ENCODE measurements around the gene ADAMTS1. TPM values are rescaled to one million over a fixed set of nuclear protein-coding genes. Genes with fewer than 3 reads are reported as not detected.
A peak's percentile ranks its signal among the peaks of the same experiment; 100 is the strongest.

The ADAMTS1 gene
- total and polyA plus RNA-seq, 2 donors (not counting 3 experiments of a cell fraction or from before 2014, with no cell fraction given): 15.4 to 16.3 TPM

DNA sequence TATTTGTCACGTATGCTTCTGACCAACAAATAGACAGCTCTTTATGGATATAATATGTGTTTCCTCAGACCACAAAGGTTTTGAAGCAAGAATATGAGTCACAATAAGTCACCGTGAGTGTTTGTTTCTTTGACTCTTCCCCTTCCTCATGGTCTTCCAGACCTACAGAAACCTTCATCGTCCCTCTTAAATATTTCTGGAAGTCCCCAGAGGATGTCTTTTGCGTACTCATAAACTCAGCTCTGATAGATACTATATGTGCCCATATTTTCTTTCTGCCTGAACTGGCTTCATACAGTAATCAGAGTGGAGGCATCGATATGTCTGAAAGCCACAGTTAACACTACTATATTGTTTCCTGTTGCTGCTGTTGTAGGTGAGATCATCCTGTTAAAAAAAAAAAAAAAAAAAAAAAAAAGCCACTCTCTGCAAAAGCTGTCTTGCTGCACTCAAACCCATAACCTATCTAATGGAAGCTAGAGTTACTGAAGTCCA lies 38.4 kb downstream of the ADAMTS1 start:
- Histone ChIP-seq H3K4me3 (replicated peaks in 1 of 3; ENCODE audit: insufficient read depth in 1 of 3, low read depth in 1 of 3, low read length in 3 of 3) (no peak overlapping the region), H3K4me1 (ENCODE audit: control insufficient read depth, extremely low read depth, insufficient read depth, low read length) (no peaks in the 10 kb centered on the region), H3K9me1 (replicated peaks; ENCODE audit: control insufficient read depth, extremely low read depth, insufficient read depth, low read length) (no peaks in the 10 kb centered on the region), H2AFZ (ENCODE audit: low read depth, low read length) (no peak overlapping the region), H3K27me3 (ENCODE audit: control insufficient read depth in 2 of 2, insufficient read depth in 2 of 2, low read length in 2 of 2) (peaks cover 2% of the 10 kb centered on the region in 2 experiments), H3K9me3 (replicated peaks; ENCODE audit: control insufficient read depth, insufficient read depth, low read length) (no peaks in the 10 kb centered on the region), H3K27ac (ENCODE audit: insufficient read depth, low read depth, low read length) (no peak overlapping the region), H3K36me3 (ENCODE audit: control insufficient read depth in 2 of 2, extremely low read depth in 1 of 2, insufficient read depth in 2 of 2, low read length in 2 of 2) (no peaks in the 10 kb centered on the region), H3K4me2 (ENCODE audit: insufficient read depth, low read length) (no peak overlapping the region), H4K20me1 (replicated peaks; ENCODE audit: control insufficient read depth, extremely low read depth, insufficient read depth, low read length) (no peaks in the 10 kb centered on the region), H3K79me2 (ENCODE audit: control insufficient read depth, insufficient read depth, low read length) (no peaks in the 10 kb centered on the region), H3K9ac (replicated peaks; ENCODE audit: extremely low read depth, insufficient read depth, low read length) (no peak overlapping the region)
- dilution Hi-C loops (cut with MboI; ENCODE audit: extremely low pct_ligation_motif_present, low sequenced_read_pairs) (no loop called here), intact Hi-C loops (cut with micrococcal nuclease) (no loop called here)
- TF ChIP-seq JUN (IDR thresholded peaks at IDR 0.05; ENCODE audit: borderline replicate concordance, insufficient read depth, insufficient read length, low read depth): no peak
- peak; percentile 5 for TF ChIP-seq FOS (IDR thresholded peaks at IDR 0.05; ENCODE audit: borderline replicate concordance, insufficient read depth, low read length)
- TF ChIP-seq, protein P1, sequence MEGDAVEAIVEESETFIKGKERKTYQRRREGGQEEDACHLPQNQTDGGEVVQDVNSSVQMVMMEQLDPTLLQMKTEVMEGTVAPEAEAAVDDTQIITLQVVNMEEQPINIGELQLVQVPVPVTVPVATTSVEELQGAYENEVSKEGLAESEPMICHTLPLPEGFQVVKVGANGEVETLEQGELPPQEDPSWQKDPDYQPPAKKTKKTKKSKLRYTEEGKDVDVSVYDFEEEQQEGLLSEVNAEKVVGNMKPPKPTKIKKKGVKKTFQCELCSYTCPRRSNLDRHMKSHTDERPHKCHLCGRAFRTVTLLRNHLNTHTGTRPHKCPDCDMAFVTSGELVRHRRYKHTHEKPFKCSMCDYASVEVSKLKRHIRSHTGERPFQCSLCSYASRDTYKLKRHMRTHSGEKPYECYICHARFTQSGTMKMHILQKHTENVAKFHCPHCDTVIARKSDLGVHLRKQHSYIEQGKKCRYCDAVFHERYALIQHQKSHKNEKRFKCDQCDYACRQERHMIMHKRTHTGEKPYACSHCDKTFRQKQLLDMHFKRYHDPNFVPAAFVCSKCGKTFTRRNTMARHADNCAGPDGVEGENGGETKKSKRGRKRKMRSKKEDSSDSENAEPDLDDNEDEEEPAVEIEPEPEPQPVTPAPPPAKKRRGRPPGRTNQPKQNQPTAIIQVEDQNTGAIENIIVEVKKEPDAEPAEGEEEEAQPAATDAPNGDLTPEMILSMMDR (IDR thresholded peaks at IDR 0.05; ENCODE audit: extremely low read depth in 1 of 2, insufficient read depth in 1 of 2, low read depth in 1 of 2, low read length in 2 of 2): no peak
- TF ChIP-seq EZH2 (IDR thresholded peaks at IDR 0.05; ENCODE audit: borderline replicate concordance, low read depth, low read length, severe bottlenecking): no peak
- TF ChIP-seq GATA2 (IDR thresholded peaks at IDR 0.05; ENCODE audit: insufficient read depth, insufficient read length, low read depth, low read length): no peak
- POLR2A ChIA-PET: no interaction called here
- no TSS peak for BruUV-seq (replicated peaks)
- DNase-seq (ENCODE audit: low read depth, low spot score) (no peak), FAIRE-seq (no peak)
- CTCF ChIA-PET: interaction anchor here (0.7 to 4.8 kb wide), 4 partner anchors 9 to 1915 kb away, joined by 3 to 38 read pairs (median 4); no protein-coding TSS in a partner anchor

Data from endothelial cell of umbilical vein (primary cell).